ENCODE measurements around the gene GPC3. TPM values are rescaled to one million over a fixed set of nuclear protein-coding genes. Genes with fewer than 3 reads are reported as not detected.

Gene GPC3
- polyA plus RNA-seq, 3 donors: not detected

DNA sequence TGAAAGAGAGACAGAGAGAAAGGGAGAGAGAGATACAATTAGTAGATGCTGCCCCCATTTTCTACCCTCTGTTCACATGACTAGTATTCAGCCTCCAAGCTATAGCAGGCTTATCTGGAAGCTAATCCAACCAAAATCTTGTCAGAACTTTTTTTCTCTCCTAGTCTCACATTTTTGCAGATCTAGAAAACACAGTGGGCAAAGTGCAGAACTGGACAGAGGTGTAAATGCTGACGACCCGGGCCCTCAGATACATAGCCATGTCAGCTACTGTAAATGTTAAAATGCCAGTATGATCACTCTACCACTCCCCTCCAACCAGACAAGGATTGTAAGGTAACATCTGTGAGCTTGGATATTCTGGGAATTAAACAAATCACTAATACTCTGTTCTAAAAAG is 34.3 kb downstream of the GPC3 start:
- no CpG with 5 or more reads among the region's 2 CpGs for WGBS (ENCODE audit: insufficient coverage)
- Mint-ChIP-seq H3K9me3 (peaks cover 0 to 7% (median 1%) of the 10 kb centered on the region in 7 donors), H3K36me3 (no peaks in the 10 kb centered on the region), H3K4me3 (no peak overlapping the region), H3K27me3 (ENCODE audit: low read depth in 3 of 3) (peaks cover 0 to 17% (median 0%) of the 10 kb centered on the region in 3 donors), H3K27ac (no peak overlapping the region), H3K4me1 (no peaks in the 10 kb centered on the region)
- peaks cover 0 to 6% of the 10 kb centered on the region in 2 donors for H3K27me3 ChIP-seq (ENCODE audit: control insufficient read depth in 2 of 2, insufficient read depth in 2 of 2, low read length in 2 of 2)
- DNase-seq: no peak
- no peak overlapping the region for H3K9ac ChIP-seq (ENCODE audit: insufficient read depth, low read length, poor library complexity, severe bottlenecking)
- H3K79me2 ChIP-seq (ENCODE audit: insufficient read depth, low read length): no peaks in the 10 kb centered on the region
- H3K9me3 ChIP-seq (replicated peaks in 1 of 2; ENCODE audit: control insufficient read depth in 1 of 2, insufficient read depth in 1 of 2, low read length in 2 of 2): no peaks in the 10 kb centered on the region
- no peak overlapping the region for H3K4me3 ChIP-seq (replicated peaks in 1 of 3; ENCODE audit: low read depth in 2 of 3, low read length in 3 of 3)
- H3K27ac ChIP-seq (ENCODE audit: low read depth in 1 of 2, low read length in 2 of 2): no peak overlapping the region
- intact Hi-C loops (cut with micrococcal nuclease): no loop called here
- TF ChIP-seq CTCF (IDR thresholded peaks at IDR 0.05): no peak
- no peak overlapping the region for H2AFZ ChIP-seq (ENCODE audit: insufficient read depth, low read depth, low read length, poor library complexity, severe bottlenecking)
- H3K4me2 ChIP-seq (replicated peaks; ENCODE audit: extremely low read depth, low read length, poor library complexity, severe bottlenecking): no peak overlapping the region
- no peaks in the 10 kb centered on the region for H3K36me3 ChIP-seq (replicated peaks in 1 of 2; ENCODE audit: control insufficient read depth in 1 of 2, insufficient read depth in 2 of 2, low read length in 2 of 2)
- no peaks in the 10 kb centered on the region for H3K4me1 ChIP-seq (ENCODE audit: control insufficient read depth in 1 of 2, insufficient read depth in 2 of 2, low read length in 2 of 2)
- no peaks in the 10 kb centered on the region for H4K20me1 ChIP-seq (ENCODE audit: insufficient read depth, low read length)

GRCh38 chrX:133950214-133950613 is 35.2 kb downstream of the GPC3 start:
- H3K4me3 ChIP-seq (replicated peaks in 1 of 3; ENCODE audit: low read depth in 2 of 3, low read length in 3 of 3): no peak overlapping the region
- no peaks in the 10 kb centered on the region for H3K9me3 ChIP-seq (replicated peaks in 1 of 2; ENCODE audit: control insufficient read depth in 1 of 2, insufficient read depth in 1 of 2, low read length in 2 of 2)
- no peak overlapping the region for H2AFZ ChIP-seq (ENCODE audit: insufficient read depth, low read depth, low read length, poor library complexity, severe bottlenecking)
- Mint-ChIP-seq H3K36me3 (no peaks in the 10 kb centered on the region), H3K9me3 (peaks cover 0 to 7% (median 0%) of the 10 kb centered on the region in 7 donors), H3K4me1 (no peaks in the 10 kb centered on the region), H3K27me3 (ENCODE audit: low read depth in 3 of 3) (peaks cover 0 to 12% (median 0%) of the 10 kb centered on the region in 3 donors), H3K27ac (no peak overlapping the region), H3K4me3 (no peak overlapping the region)
- no peak for DNase-seq
- intact Hi-C loops (cut with micrococcal nuclease): no loop called here
- H3K9ac ChIP-seq (ENCODE audit: insufficient read depth, low read length, poor library complexity, severe bottlenecking): no peak overlapping the region
- no CpG with 5 or more reads among the region's 3 CpGs for WGBS (ENCODE audit: insufficient coverage)
- no peaks in the 10 kb centered on the region for H3K4me1 ChIP-seq (ENCODE audit: control insufficient read depth in 1 of 2, insufficient read depth in 2 of 2, low read length in 2 of 2)
- H4K20me1 ChIP-seq (ENCODE audit: insufficient read depth, low read length): no peaks in the 10 kb centered on the region
- no peak overlapping the region for H3K4me2 ChIP-seq (replicated peaks; ENCODE audit: extremely low read depth, low read length, poor library complexity, severe bottlenecking)
- no peaks in the 10 kb centered on the region for H3K36me3 ChIP-seq (replicated peaks in 1 of 2; ENCODE audit: control insufficient read depth in 1 of 2, insufficient read depth in 2 of 2, low read length in 2 of 2)
- no peak for TF ChIP-seq CTCF (IDR thresholded peaks at IDR 0.05)
- H3K79me2 ChIP-seq (ENCODE audit: insufficient read depth, low read length): no peaks in the 10 kb centered on the region
- H3K27me3 ChIP-seq (ENCODE audit: control insufficient read depth in 2 of 2, insufficient read depth in 2 of 2, low read length in 2 of 2): peaks cover 0 to 8% of the 10 kb centered on the region in 2 donors
- H3K27ac ChIP-seq (ENCODE audit: low read depth in 1 of 2, low read length in 2 of 2): no peak overlapping the region
